Neural progenitor cell (in vitro differentiated cells): ENCODE results near the gene ADH6. TPM values are rescaled to one million over a fixed set of nuclear protein-coding genes. Genes with fewer than 3 reads are reported as not detected.

ENCODE experiments used
- DNase-seq: peaks from one replicate; pipeline ENCODE4 v3.0.0-alpha.2; 2016; ENCODE audit warnings: low spot score
- H2AFZ ChIP-seq: fragments of 200-600 bp; sonication (generic); replicated peaks from 2 replicates; pipeline ENCODE4 v1.6.1; 2016; ENCODE audit warnings: antibody characterized with exemption
- H3F3A ChIP-seq: fragments of 200-600 bp; sonication (generic); 2 replicates; pipeline ENCODE4 v1.6.1; 2016; ENCODE audit warnings: antibody characterized with exemption, low read depth
- H3K27ac ChIP-seq: fragments of 200-600 bp; sonication (generic); 2 replicates; pipeline ENCODE4 v1.5.1; 2016; ENCODE audit warnings: mild to moderate bottlenecking
- H3K27me3 ChIP-seq: fragments of 200-600 bp; sonication (generic); 2 replicates; pipeline ENCODE4 v1.6.1; 2016; ENCODE audit warnings: mild to moderate bottlenecking, moderate library complexity
- H3K36me3 ChIP-seq: fragments of 200-600 bp; sonication (generic); 2 replicates; pipeline ENCODE4 v1.5.1; 2016
- H3K4me1 ChIP-seq: fragments of 200-600 bp; sonication (generic); 2 replicates; pipeline ENCODE4 v1.6.1; 2016; ENCODE audit warnings: mixed run types
- H3K4me2 ChIP-seq: fragments of 200-600 bp; sonication (generic); 2 replicates; pipeline ENCODE4 v1.6.1; 2016
- H3K4me3 ChIP-seq: fragments of 200-600 bp; sonication (generic); 2 replicates; pipeline ENCODE4 v1.5.1; 2016
- H3K79me2 ChIP-seq: fragments of 200-600 bp; sonication (generic); 2 replicates; pipeline ENCODE4 v1.6.1; 2016; ENCODE audit warnings: low read depth
- H3K9ac ChIP-seq: fragments of 200-600 bp; sonication (generic); 2 replicates; pipeline ENCODE4 v1.6.1; 2016
- H3K9me3 ChIP-seq: fragments of 200-600 bp; sonication (generic); 2 replicates; pipeline ENCODE4 v1.5.1; 2016; ENCODE audit warnings: low read depth
- H4K20me1 ChIP-seq: fragments of 200-600 bp; sonication (generic); 2 replicates; pipeline ENCODE4 v1.6.1; 2016; ENCODE audit warnings: low read depth
- H3K27ac Mint-ChIP-seq: 3 replicates; pipeline ENCODE4 v1.8.0; 2021; ENCODE audit warnings: mixed read lengths
- H3K27me3 Mint-ChIP-seq: 2 replicates; pipeline ENCODE4 v1.8.0; 2022; ENCODE audit warnings: low read depth, mild to moderate bottlenecking, inconsistent platforms, moderate library complexity, mixed read lengths; ENCODE audit not compliant: insufficient read depth
- H3K36me3 Mint-ChIP-seq: 3 replicates; pipeline ENCODE4 v1.8.0; 2021; ENCODE audit warnings: mixed read lengths
- H3K4me1 Mint-ChIP-seq: 3 replicates; pipeline ENCODE4 v1.8.0; 2021; ENCODE audit warnings: mixed read lengths
- H3K4me3 Mint-ChIP-seq: 3 replicates; pipeline ENCODE4 v1.8.0; 2021; ENCODE audit warnings: mild to moderate bottlenecking, moderate library complexity, mixed read lengths
- H3K9me3 Mint-ChIP-seq: 3 replicates; pipeline ENCODE4 v1.8.0; 2020; ENCODE audit warnings: mixed read lengths
- EZH2 ChIP-seq: fragments of 200-600 bp; sonication (generic); IDR thresholded peaks from 2 replicates; pipeline ENCODE4 v1.6.1; 2017; ENCODE audit warnings: antibody characterized with exemption, mild to moderate bottlenecking, moderate library complexity
- EZH2phosphoT487 ChIP-seq: fragments of 200-600 bp; sonication (generic); IDR thresholded peaks from 2 replicates; pipeline ENCODE4 v1.6.1; 2017; ENCODE audit warnings: antibody characterized with exemption
- total RNA-seq: library from RNA; depleted of rRNA; stranded (reverse); fragments of >200 nt; gene quantifications from 2 replicates; pipeline ENCODE4 v1.2.3, GENCODE V29; 2015; ENCODE audit warnings: low replicate concordance
- TF ChIP-seq, protein P1 (sequence below): fragments of 200-600 bp; sonication (generic); IDR thresholded peaks from 2 replicates; pipeline ENCODE4 v1.5.1; 2017; ENCODE audit warnings: antibody characterized with exemption, mild to moderate bottlenecking

Gene ADH6
- total RNA-seq, 1 donor from 2014 or later: not detected

DNA sequence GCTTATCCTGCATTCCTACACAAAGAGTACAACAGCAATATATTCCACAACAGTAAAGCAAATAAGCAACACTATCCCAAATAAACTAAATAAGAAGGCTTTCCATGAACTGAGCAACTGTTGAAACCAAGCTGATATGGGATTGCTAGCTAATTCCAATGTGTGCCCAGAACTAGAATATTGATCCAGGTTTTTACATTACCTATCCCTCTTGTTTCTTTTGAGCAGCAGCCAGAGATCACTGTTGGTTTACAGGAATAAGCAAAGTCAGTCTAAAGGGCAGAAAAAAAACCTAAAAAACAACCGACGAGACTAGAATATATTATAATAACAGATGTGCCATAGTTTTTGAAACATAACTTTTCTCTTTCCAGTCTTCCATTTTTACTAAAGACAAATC is 52.5 kb downstream of the ADH6 start:
- Histone ChIP-seq H3K27ac (no peak overlapping the region), H3K79me2 (no peaks in the 10 kb centered on the region), H3K4me1 (no peaks in the 10 kb centered on the region), H3K9me3 (no peaks in the 10 kb centered on the region), H4K20me1 (no peaks in the 10 kb centered on the region), H2AFZ (no peak overlapping the region), H3K36me3 (no peaks in the 10 kb centered on the region), H3K4me2 (no peak overlapping the region), H3F3A (no peaks in the 10 kb centered on the region), H3K9ac (no peak overlapping the region), H3K4me3 (no peak overlapping the region), H3K27me3 (no peaks in the 10 kb centered on the region)
- Mint-ChIP-seq H3K27me3 (no peaks in the 10 kb centered on the region), H3K9me3 (peaks cover 3% of the 10 kb centered on the region), H3K4me1 (no peaks in the 10 kb centered on the region), H3K36me3 (no peaks in the 10 kb centered on the region), H3K27ac (no peak overlapping the region), H3K4me3 (no peak overlapping the region)
- no peak for DNase-seq
- TF ChIP-seq, protein P1, sequence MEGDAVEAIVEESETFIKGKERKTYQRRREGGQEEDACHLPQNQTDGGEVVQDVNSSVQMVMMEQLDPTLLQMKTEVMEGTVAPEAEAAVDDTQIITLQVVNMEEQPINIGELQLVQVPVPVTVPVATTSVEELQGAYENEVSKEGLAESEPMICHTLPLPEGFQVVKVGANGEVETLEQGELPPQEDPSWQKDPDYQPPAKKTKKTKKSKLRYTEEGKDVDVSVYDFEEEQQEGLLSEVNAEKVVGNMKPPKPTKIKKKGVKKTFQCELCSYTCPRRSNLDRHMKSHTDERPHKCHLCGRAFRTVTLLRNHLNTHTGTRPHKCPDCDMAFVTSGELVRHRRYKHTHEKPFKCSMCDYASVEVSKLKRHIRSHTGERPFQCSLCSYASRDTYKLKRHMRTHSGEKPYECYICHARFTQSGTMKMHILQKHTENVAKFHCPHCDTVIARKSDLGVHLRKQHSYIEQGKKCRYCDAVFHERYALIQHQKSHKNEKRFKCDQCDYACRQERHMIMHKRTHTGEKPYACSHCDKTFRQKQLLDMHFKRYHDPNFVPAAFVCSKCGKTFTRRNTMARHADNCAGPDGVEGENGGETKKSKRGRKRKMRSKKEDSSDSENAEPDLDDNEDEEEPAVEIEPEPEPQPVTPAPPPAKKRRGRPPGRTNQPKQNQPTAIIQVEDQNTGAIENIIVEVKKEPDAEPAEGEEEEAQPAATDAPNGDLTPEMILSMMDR: no peak
- no peak for TF ChIP-seq EZH2phosphoT487
- TF ChIP-seq EZH2: no peak

DNA sequence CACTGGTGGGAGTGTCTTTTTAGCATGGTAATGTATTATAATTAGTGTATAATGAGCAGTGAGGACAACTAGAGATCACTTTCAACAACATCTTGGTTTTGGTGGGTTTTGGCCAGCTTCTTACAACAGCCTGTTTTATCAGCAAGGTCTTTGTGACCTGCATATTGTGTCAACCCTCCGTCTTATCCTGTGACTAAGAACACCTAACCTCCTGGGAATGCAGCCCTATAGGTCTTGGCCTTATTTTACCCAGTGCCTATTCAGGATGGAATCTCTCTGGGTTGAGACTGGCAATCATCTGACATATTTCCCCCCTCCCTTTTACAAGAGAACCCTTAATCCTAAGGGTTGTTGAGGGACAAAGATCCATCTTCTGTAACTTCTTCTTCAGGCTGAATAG is 53.1 kb downstream of the ADH6 start:
- H3K36me3 Mint-ChIP-seq: no peaks in the 10 kb centered on the region
- no peak overlapping the region for H3K4me3 Mint-ChIP-seq
- H3K27me3 Mint-ChIP-seq: no peaks in the 10 kb centered on the region
- Histone ChIP-seq H3K27ac (no peak overlapping the region), H2AFZ (no peak overlapping the region), H3K9me3 (no peaks in the 10 kb centered on the region), H3K4me3 (no peak overlapping the region), H3K4me2 (no peak overlapping the region), H4K20me1 (no peaks in the 10 kb centered on the region), H3K9ac (no peak overlapping the region), H3F3A (no peaks in the 10 kb centered on the region), H3K27me3 (no peaks in the 10 kb centered on the region), H3K4me1 (no peaks in the 10 kb centered on the region), H3K79me2 (no peaks in the 10 kb centered on the region), H3K36me3 (no peaks in the 10 kb centered on the region)
- no peak overlapping the region for H3K27ac Mint-ChIP-seq
- peaks cover 3% of the 10 kb centered on the region for H3K9me3 Mint-ChIP-seq
- no peak for DNase-seq
- no peak for TF ChIP-seq EZH2
- TF ChIP-seq EZH2phosphoT487: no peak
- TF ChIP-seq, protein P1: no peak
- H3K4me1 Mint-ChIP-seq: no peaks in the 10 kb centered on the region

DNA sequence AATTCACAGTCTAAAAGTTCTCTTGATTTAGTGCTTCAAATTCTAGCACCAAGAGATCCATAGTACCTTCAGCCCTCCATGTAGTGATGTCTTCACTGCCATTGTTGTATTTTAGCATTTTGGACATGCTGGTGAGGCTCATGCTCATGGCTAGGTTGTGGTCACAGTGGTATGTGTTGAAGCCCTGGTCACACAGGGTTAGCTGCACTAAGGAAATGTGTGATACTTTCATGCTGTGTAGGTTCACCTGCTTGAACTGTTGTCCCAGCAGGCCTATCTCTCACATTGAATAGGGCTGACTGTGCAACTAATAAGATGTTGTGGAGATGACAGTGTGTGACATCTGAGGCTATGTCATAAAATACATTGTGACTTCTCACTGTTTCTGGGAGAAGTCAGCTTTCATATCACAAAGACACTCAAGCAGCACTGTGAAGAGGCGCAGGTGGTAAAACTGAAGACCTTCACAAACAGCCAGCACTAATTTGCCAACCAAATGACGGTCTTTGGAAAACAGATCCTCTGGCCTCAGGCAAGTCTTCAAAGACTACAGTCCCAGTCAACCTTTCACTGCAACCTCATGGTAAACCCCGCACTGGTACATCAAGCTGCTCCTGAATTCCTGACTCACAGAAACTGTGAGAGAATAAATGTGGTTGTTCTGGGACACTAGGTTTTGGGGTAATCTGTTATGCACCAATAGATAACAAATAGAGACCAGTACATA is 57.5 kb downstream of the ADH6 start:
- H3K9ac ChIP-seq: no peak overlapping the region
- no peak overlapping the region for H2AFZ ChIP-seq
- no peak overlapping the region for H3K4me3 Mint-ChIP-seq
- no peak for TF ChIP-seq EZH2
- TF ChIP-seq, protein P1: no peak
- H3K9me3 ChIP-seq: no peaks in the 10 kb centered on the region
- H3K4me2 ChIP-seq: no peak overlapping the region
- H4K20me1 ChIP-seq: no peaks in the 10 kb centered on the region
- no peak overlapping the region for H3K27ac Mint-ChIP-seq
- H3K27me3 ChIP-seq: no peaks in the 10 kb centered on the region
- no peaks in the 10 kb centered on the region for H3K36me3 Mint-ChIP-seq
- no peaks in the 10 kb centered on the region for H3K79me2 ChIP-seq
- H3K27me3 Mint-ChIP-seq: no peaks in the 10 kb centered on the region
- no peak overlapping the region for H3K27ac ChIP-seq
- no peaks in the 10 kb centered on the region for H3K9me3 Mint-ChIP-seq
- no peak overlapping the region for H3K4me3 ChIP-seq
- no peaks in the 10 kb centered on the region for H3F3A ChIP-seq
- no peak for DNase-seq
- no peaks in the 10 kb centered on the region for H3K4me1 ChIP-seq
- no peaks in the 10 kb centered on the region for H3K36me3 ChIP-seq
- H3K4me1 Mint-ChIP-seq: no peaks in the 10 kb centered on the region
